Stomach smooth muscle (tissue), 2 donors: ENCODE data around the gene RPS15A.
A peak's percentile ranks its signal among the peaks of the same experiment; 100 is the strongest.

Source experiments
- H3K27ac ChIP-seq: one replicate; pipeline ENCODE4 v1.7.0; 2013; ENCODE audit warnings: mild to moderate bottlenecking, low read length, inconsistent platforms
- H3K27me3 ChIP-seq, 2 donors: one replicate each; pipeline ENCODE4 v1.7.0; 2013; ENCODE audit warnings: low read length in 2 of 2; ENCODE audit not compliant: insufficient read depth in 2 of 2, control insufficient read depth in 1 of 2
- H3K36me3 ChIP-seq, 2 donors: one replicate each; pipeline ENCODE4 v1.7.0; 2013; ENCODE audit warnings: low read length in 2 of 2; ENCODE audit not compliant: control insufficient read depth in 2 of 2, insufficient read depth in 2 of 2
- H3K4me1 ChIP-seq: one replicate; pipeline ENCODE4 v1.7.0; 2013; ENCODE audit warnings: low read length; ENCODE audit not compliant: control insufficient read depth, insufficient read depth
- H3K4me3 ChIP-seq, 2 donors: one replicate each; pipeline ENCODE4 v1.7.0; 2013; ENCODE audit warnings: low read length in 2 of 2
- H3K9ac ChIP-seq, 2 donors: one replicate each; pipeline ENCODE4 v1.7.0; 2013; ENCODE audit warnings: low read length in 2 of 2, mild to moderate bottlenecking in 1 of 2
- H3K9me3 ChIP-seq, 2 donors: one replicate each; pipeline ENCODE4 v1.7.0; 2013; ENCODE audit warnings: low read length in 2 of 2; ENCODE audit not compliant: control insufficient read depth in 2 of 2
- donor health status: healthy.
- donor health status: Pancreatic carcinoma.

The RPS15A gene

GRCh38 chr16:18789850-18790706 is at the start of gene RPS15A:
Gene RPS15A, minus strand, starts transcription at chr16:18790334. Its CDS starts 1,221 bp downstream, at chr16:18789113.
- peak within 1 kb of the TSS; percentile 86 to 99 for H3K4me3 ChIP-seq
- H3K4me1 ChIP-seq = peaks cover 31% of the 10 kb centered on the region
- H3K27ac ChIP-seq = peak within 1 kb of the TSS; percentile 79
- H3K9ac ChIP-seq = peak within 1 kb of the TSS; percentile 96 to 98
- no peaks in the 10 kb centered on the region for H3K9me3 ChIP-seq
- peaks cover 33 to 37% of the 10 kb centered on the region in 2 donors for H3K36me3 ChIP-seq
- no peaks in the 10 kb centered on the region for H3K27me3 ChIP-seq

- Histone ChIP-seq H3K36me3 (peaks cover 50 to 60% of the 10 kb centered on the region in 2 donors), H3K4me3 (no peak overlapping the region), H3K27me3 (no peaks in the 10 kb centered on the region), H3K4me1 (no peaks in the 10 kb centered on the region), H3K27ac (no peak overlapping the region), H3K9ac (no peak overlapping the region), H3K9me3 (no peaks in the 10 kb centered on the region)
Observed at GRCh38 chr16:18839555-18839954, 49.4 kb upstream of the RPS15A start.

- peaks cover 60 to 67% of the 10 kb centered on the region in 2 donors for H3K36me3 ChIP-seq
- H3K27me3 ChIP-seq = no peaks in the 10 kb centered on the region
- H3K4me3 ChIP-seq = no peak overlapping the region
- H3K27ac ChIP-seq = no peak overlapping the region
- no peaks in the 10 kb centered on the region for H3K9me3 ChIP-seq
- H3K4me1 ChIP-seq = no peaks in the 10 kb centered on the region
- H3K9ac ChIP-seq = no peak overlapping the region
Observed at GRCh38 chr16:18836702-18837101, 46.6 kb upstream of the RPS15A start.

- peaks cover 63 to 73% of the 10 kb centered on the region in 2 donors for H3K36me3 ChIP-seq
Observed at GRCh38 chr16:18834864-18835263, 44.7 kb upstream of the RPS15A start.

GRCh38 chr16:18833707-18834505 is 43.8 kb upstream of the RPS15A start:
- no peaks in the 10 kb centered on the region for H3K9me3 ChIP-seq
- no peak overlapping the region for H3K4me3 ChIP-seq
- H3K27me3 ChIP-seq = no peaks in the 10 kb centered on the region
- H3K4me1 ChIP-seq = no peaks in the 10 kb centered on the region
- no peak overlapping the region for H3K27ac ChIP-seq
- H3K36me3 ChIP-seq = peaks cover 63 to 77% of the 10 kb centered on the region in 2 donors
- H3K9ac ChIP-seq = no peak overlapping the region

More at GRCh38 chr16:18834864-18835263, 44.7 kb upstream of the RPS15A start:
- no peaks in the 10 kb centered on the region for H3K9me3 ChIP-seq
- no peaks in the 10 kb centered on the region for H3K27me3 ChIP-seq
- H3K4me3 ChIP-seq = no peak overlapping the region
- no peaks in the 10 kb centered on the region for H3K4me1 ChIP-seq
- H3K9ac ChIP-seq = no peak overlapping the region
- no peak overlapping the region for H3K27ac ChIP-seq

- Histone ChIP-seq H3K9me3 (no peaks in the 10 kb centered on the region), H3K36me3 (peaks cover 62 to 74% of the 10 kb centered on the region in 2 donors), H3K9ac (no peak overlapping the region), H3K27ac (no peak overlapping the region), H3K4me1 (no peaks in the 10 kb centered on the region), H3K27me3 (no peaks in the 10 kb centered on the region), H3K4me3 (no peak overlapping the region)
Observed at GRCh38 chr16:18832613-18833012, 42.5 kb upstream of the RPS15A start.

GRCh38 chr16:18832006-18832405 is 41.9 kb upstream of the RPS15A start:
- Histone ChIP-seq H3K27me3 (no peaks in the 10 kb centered on the region), H3K9ac (no peak overlapping the region), H3K4me3 (no peak overlapping the region), H3K9me3 (no peaks in the 10 kb centered on the region), H3K36me3 (peaks cover 58 to 68% of the 10 kb centered on the region in 2 donors), H3K4me1 (no peaks in the 10 kb centered on the region), H3K27ac (no peak overlapping the region)

- Histone ChIP-seq H3K9ac (no peak overlapping the region), H3K9me3 (no peaks in the 10 kb centered on the region), H3K4me1 (no peaks in the 10 kb centered on the region), H3K27me3 (no peaks in the 10 kb centered on the region), H3K4me3 (no peak overlapping the region), H3K36me3 (peaks cover 44 to 46% of the 10 kb centered on the region in 2 donors), H3K27ac (no peak overlapping the region)
Observed at GRCh38 chr16:18829251-18829650, 39.1 kb upstream of the RPS15A start.

GRCh38 chr16:18827890-18828289 is 37.8 kb upstream of the RPS15A start:
- H3K27ac ChIP-seq = no peak overlapping the region
- H3K9ac ChIP-seq = no peak overlapping the region
- no peaks in the 10 kb centered on the region for H3K27me3 ChIP-seq
- no peak overlapping the region for H3K4me3 ChIP-seq
- peaks cover 38 to 39% of the 10 kb centered on the region in 2 donors for H3K36me3 ChIP-seq
- no peaks in the 10 kb centered on the region for H3K9me3 ChIP-seq
- no peaks in the 10 kb centered on the region for H3K4me1 ChIP-seq

- H3K9ac ChIP-seq = no peak overlapping the region
- peaks cover 25 to 30% of the 10 kb centered on the region in 2 donors for H3K36me3 ChIP-seq
- no peaks in the 10 kb centered on the region for H3K4me1 ChIP-seq
- H3K4me3 ChIP-seq = no peak overlapping the region
- no peak overlapping the region for H3K27ac ChIP-seq
- H3K9me3 ChIP-seq = no peaks in the 10 kb centered on the region
- H3K27me3 ChIP-seq = no peaks in the 10 kb centered on the region
Observed at GRCh38 chr16:18816286-18816685, 26.2 kb upstream of the RPS15A start.
